Neural progenitor cell (in vitro differentiated cells): ENCODE results near the gene ADGRA1. TPM values are rescaled to one million over a fixed set of nuclear protein-coding genes. Genes with fewer than 3 reads are reported as not detected.

Experiments
- DNase-seq: peaks from one replicate; pipeline ENCODE4 v3.0.0-alpha.2; 2016; ENCODE audit warnings: low spot score
- H2AFZ ChIP-seq: fragments of 200-600 bp; sonication (generic); replicated peaks from 2 replicates; pipeline ENCODE4 v1.6.1; 2016; ENCODE audit warnings: antibody characterized with exemption
- H3F3A ChIP-seq: fragments of 200-600 bp; sonication (generic); 2 replicates; pipeline ENCODE4 v1.6.1; 2016; ENCODE audit warnings: antibody characterized with exemption, low read depth
- H3K27ac ChIP-seq: fragments of 200-600 bp; sonication (generic); 2 replicates; pipeline ENCODE4 v1.5.1; 2016; ENCODE audit warnings: mild to moderate bottlenecking
- H3K27me3 ChIP-seq: fragments of 200-600 bp; sonication (generic); 2 replicates; pipeline ENCODE4 v1.6.1; 2016; ENCODE audit warnings: mild to moderate bottlenecking, moderate library complexity
- H3K36me3 ChIP-seq: fragments of 200-600 bp; sonication (generic); 2 replicates; pipeline ENCODE4 v1.5.1; 2016
- H3K4me1 ChIP-seq: fragments of 200-600 bp; sonication (generic); 2 replicates; pipeline ENCODE4 v1.6.1; 2016; ENCODE audit warnings: mixed run types
- H3K4me2 ChIP-seq: fragments of 200-600 bp; sonication (generic); 2 replicates; pipeline ENCODE4 v1.6.1; 2016
- H3K4me3 ChIP-seq: fragments of 200-600 bp; sonication (generic); 2 replicates; pipeline ENCODE4 v1.5.1; 2016
- H3K79me2 ChIP-seq: fragments of 200-600 bp; sonication (generic); 2 replicates; pipeline ENCODE4 v1.6.1; 2016; ENCODE audit warnings: low read depth
- H3K9ac ChIP-seq: fragments of 200-600 bp; sonication (generic); 2 replicates; pipeline ENCODE4 v1.6.1; 2016
- H3K9me3 ChIP-seq: fragments of 200-600 bp; sonication (generic); 2 replicates; pipeline ENCODE4 v1.5.1; 2016; ENCODE audit warnings: low read depth
- H4K20me1 ChIP-seq: fragments of 200-600 bp; sonication (generic); 2 replicates; pipeline ENCODE4 v1.6.1; 2016; ENCODE audit warnings: low read depth
- H3K27ac Mint-ChIP-seq: 3 replicates; pipeline ENCODE4 v1.8.0; 2021; ENCODE audit warnings: mixed read lengths
- H3K27me3 Mint-ChIP-seq: 2 replicates; pipeline ENCODE4 v1.8.0; 2022; ENCODE audit warnings: low read depth, mild to moderate bottlenecking, inconsistent platforms, moderate library complexity, mixed read lengths; ENCODE audit not compliant: insufficient read depth
- H3K36me3 Mint-ChIP-seq: 3 replicates; pipeline ENCODE4 v1.8.0; 2021; ENCODE audit warnings: mixed read lengths
- H3K4me1 Mint-ChIP-seq: 3 replicates; pipeline ENCODE4 v1.8.0; 2021; ENCODE audit warnings: mixed read lengths
- H3K4me3 Mint-ChIP-seq: 3 replicates; pipeline ENCODE4 v1.8.0; 2021; ENCODE audit warnings: mild to moderate bottlenecking, moderate library complexity, mixed read lengths
- H3K9me3 Mint-ChIP-seq: 3 replicates; pipeline ENCODE4 v1.8.0; 2020; ENCODE audit warnings: mixed read lengths
- CTCF ChIP-seq: fragments of 200-600 bp; sonication (generic); IDR thresholded peaks from 2 replicates; pipeline ENCODE4 v1.5.1; 2017; ENCODE audit warnings: antibody characterized with exemption, mild to moderate bottlenecking
- EZH2 ChIP-seq: fragments of 200-600 bp; sonication (generic); IDR thresholded peaks from 2 replicates; pipeline ENCODE4 v1.6.1; 2017; ENCODE audit warnings: antibody characterized with exemption, mild to moderate bottlenecking, moderate library complexity
- EZH2phosphoT487 ChIP-seq: fragments of 200-600 bp; sonication (generic); IDR thresholded peaks from 2 replicates; pipeline ENCODE4 v1.6.1; 2017; ENCODE audit warnings: antibody characterized with exemption
- total RNA-seq: library from RNA; depleted of rRNA; stranded (reverse); fragments of >200 nt; gene quantifications from 2 replicates; pipeline ENCODE4 v1.2.3, GENCODE V29; 2015; ENCODE audit warnings: low replicate concordance

The ADGRA1 gene
- total RNA-seq, 1 donor from 2014 or later: not detected

GRCh38 chr10:133081636-133082035, 6.1 kb upstream of the ADGRA1 start:
- no peak for DNase-seq

GRCh38 chr10:133082685-133083421, 4.9 kb upstream of the ADGRA1 start:
- Histone ChIP-seq H3K9me3 (no peaks in the 10 kb centered on the region), H2AFZ (no peak overlapping the region), H4K20me1 (peaks cover 6% of the 10 kb centered on the region), H3K36me3 (no peaks in the 10 kb centered on the region), H3F3A (no peaks in the 10 kb centered on the region), H3K4me1 (no peaks in the 10 kb centered on the region), H3K4me2 (no peak overlapping the region), H3K79me2 (no peaks in the 10 kb centered on the region), H3K27me3 (peaks cover 36% of the 10 kb centered on the region), H3K9ac (no peak overlapping the region), H3K27ac (no peak overlapping the region), H3K4me3 (no peak overlapping the region)
- peak; percentile 74 for DNase-seq
- Mint-ChIP-seq H3K4me3 (no peak overlapping the region), H3K27ac (no peak overlapping the region), H3K27me3 (peaks cover 18% of the 10 kb centered on the region), H3K9me3 (no peaks in the 10 kb centered on the region), H3K4me1 (peaks cover 21% of the 10 kb centered on the region), H3K36me3 (no peaks in the 10 kb centered on the region)
- TF ChIP-seq CTCF (peak; percentile 3), EZH2phosphoT487 (no peak), EZH2 (no peak)

More at GRCh38 chr10:133081636-133082035, 6.1 kb upstream of the ADGRA1 start:
- Histone ChIP-seq H3K4me1 (no peaks in the 10 kb centered on the region), H3K36me3 (no peaks in the 10 kb centered on the region), H3K9ac (no peak overlapping the region), H3K9me3 (no peaks in the 10 kb centered on the region), H2AFZ (no peak overlapping the region), H3K79me2 (no peaks in the 10 kb centered on the region), H4K20me1 (peaks cover 6% of the 10 kb centered on the region), H3K27me3 (peaks cover 24% of the 10 kb centered on the region), H3K27ac (no peak overlapping the region), H3F3A (no peaks in the 10 kb centered on the region), H3K4me3 (no peak overlapping the region), H3K4me2 (no peak overlapping the region)
- H3K27ac Mint-ChIP-seq: no peak overlapping the region
- H3K4me1 Mint-ChIP-seq: peaks cover 18% of the 10 kb centered on the region
- TF ChIP-seq CTCF (no peak), EZH2 (no peak), EZH2phosphoT487 (no peak)
- H3K27me3 Mint-ChIP-seq: peaks cover 15% of the 10 kb centered on the region
- no peak overlapping the region for H3K4me3 Mint-ChIP-seq
- H3K36me3 Mint-ChIP-seq: no peaks in the 10 kb centered on the region
- H3K9me3 Mint-ChIP-seq: no peaks in the 10 kb centered on the region

GRCh38 chr10:133083422-133084100, 4.2 kb upstream of the ADGRA1 start:
- no peaks in the 10 kb centered on the region for H3K36me3 Mint-ChIP-seq
- H3K27ac ChIP-seq: no peak overlapping the region
- H3F3A ChIP-seq: no peaks in the 10 kb centered on the region

More at GRCh38 chr10:133083422-133084100, 4.2 kb upstream of the ADGRA1 start:
- no peak for DNase-seq
- Mint-ChIP-seq H3K4me3 (no peak overlapping the region), H3K4me1 (peaks cover 21% of the 10 kb centered on the region), H3K27me3 (peaks cover 18% of the 10 kb centered on the region), H3K9me3 (no peaks in the 10 kb centered on the region), H3K27ac (no peak overlapping the region)
- Histone ChIP-seq H4K20me1 (peaks cover 12% of the 10 kb centered on the region), H3K4me3 (no peak overlapping the region), H3K79me2 (no peaks in the 10 kb centered on the region), H2AFZ (no peak overlapping the region), H3K27me3 (peaks cover 43% of the 10 kb centered on the region), H3K4me1 (peaks cover 7% of the 10 kb centered on the region), H3K9ac (no peak overlapping the region), H3K36me3 (no peaks in the 10 kb centered on the region), H3K9me3 (no peaks in the 10 kb centered on the region), H3K4me2 (no peak overlapping the region)
- TF ChIP-seq EZH2phosphoT487 (no peak), CTCF (no peak), EZH2 (no peak)
